HCT116 (cell line): Measurements from ENCODE around the gene TMEM238L. TPM values are rescaled to one million over a fixed set of nuclear protein-coding genes. Genes with fewer than 3 reads are reported as not detected.

Experiments used
- ATAC-seq: fragments of 200-7000 bp; cut with Tn5 transposase; 2 replicates; pipeline ENCODE4 v1.9.1; 2020; ENCODE audit warnings: mild to moderate bottlenecking, moderate library complexity
- BruUV-seq: library from RNA; stranded (reverse); fragments of 400-500 nt; replicated peaks from 2 replicates; lab custom pipeline; 2021; lab: Mats Ljungman, UMichigan
- CTCF ChIA-PET: fragments of 300-600 bp; sonication (Branson Sonifier 250); formaldehyde crosslinking; loops from one replicate; lab custom pipeline; 2021; ENCODE audit warnings: antibody characterized with exemption; lab: Charles Lee
- POLR2A ChIA-PET: fragments of 300-600, 350-600 bp; sonication (Branson Sonifier 250); formaldehyde crosslinking; loops from one replicate; lab custom pipeline; 2021; ENCODE audit warnings: antibody characterized with exemption; lab: Charles Lee
- RAD21 ChIA-PET, 2 experiments: fragments of 300-600 bp; sonication (Branson Sonifier 250); formaldehyde crosslinking; loops; one replicate each; lab custom pipeline; 2023; ENCODE audit warnings: low total read pairs in 2 of 2; ENCODE audit not compliant: uncharacterized antibody in 2 of 2, unreplicated experiment in 2 of 2, low non-redundant PET in 1 of 2; lab: Charles Lee
- DNase-seq: peaks from one replicate; pipeline ENCODE4 v3.0.0-alpha.2; 2010; ENCODE audit warnings: low read depth, low spot score
- H2AFZ ChIP-seq: fragments of 200-600 bp; shearing (Covaris generic), sonication (generic); 2 replicates; pipeline ENCODE4 v1.6.1; 2017; ENCODE audit warnings: low read depth, mixed run types, mixed read lengths, antibody characterized with exemption, low read length; ENCODE audit not compliant: poor library complexity, severe bottlenecking
- H3K27ac ChIP-seq: 2 replicates; pipeline ENCODE4 v1.5.1; 2012; ENCODE audit warnings: low read depth, low read length
- H3K27me3 ChIP-seq: fragments of 200-600 bp; sonication (generic); 2 replicates; pipeline ENCODE4 v1.6.1; 2016; ENCODE audit warnings: mixed run types, low read length, mixed read lengths; ENCODE audit not compliant: insufficient read depth
- H3K36me3 ChIP-seq, 2 experiments: fragments of 200-500 bp in 1 of 2; fragments of 200-600 bp in 1 of 2; sonication (Bioruptor generic) in 1 of 2; sonication (generic) in 1 of 2; 2 replicates each; pipeline versions ENCODE4 v1.5.1 to v1.6.1; 2014 to 2016; ENCODE audit warnings: low read length in 2 of 2, inconsistent platforms in 1 of 2, mixed read lengths in 1 of 2, mixed run types in 1 of 2; ENCODE audit not compliant: insufficient read depth in 2 of 2, control insufficient read depth in 1 of 2
- H3K4me1 ChIP-seq, 2 experiments: fragments of 200-600 bp in 1 of 2; sonication (generic) in 1 of 2; 2 replicates each; pipeline versions ENCODE4 v1.5.1 to v1.6.1; 2012 to 2017; ENCODE audit warnings: low read length in 2 of 2, inconsistent platforms in 1 of 2, mild to moderate bottlenecking in 1 of 2, mixed read lengths in 1 of 2, mixed run types in 1 of 2, moderate library complexity in 1 of 2; ENCODE audit not compliant: insufficient read depth in 2 of 2, control insufficient read depth in 1 of 2
- H3K4me2 ChIP-seq: fragments of 200-600 bp; sonication (generic); 2 replicates; pipeline ENCODE4 v1.6.1; 2017; ENCODE audit warnings: mixed run types, low read length, mixed read lengths
- H3K4me3 ChIP-seq, 2 experiments: fragments of 200-600 bp in 1 of 2; sonication (generic) in 1 of 2; replicated peaks in 1 of 2; 2 replicates each; pipeline ENCODE4 v1.5.1; 2011 to 2016; ENCODE audit warnings: low read length in 2 of 2, control low read depth in 1 of 2, low read depth in 1 of 2, mild to moderate bottlenecking in 1 of 2, mixed read lengths in 1 of 2, mixed run types in 1 of 2
- H3K79me2 ChIP-seq: fragments of 200-600 bp; sonication (generic); 2 replicates; pipeline ENCODE4 v1.6.1; 2017; ENCODE audit warnings: mild to moderate bottlenecking, mixed run types, low read length, moderate library complexity, mixed read lengths; ENCODE audit not compliant: insufficient read depth
- H3K9ac ChIP-seq: fragments of 200-600 bp; sonication (generic); 2 replicates; pipeline ENCODE4 v1.6.1; 2016; ENCODE audit warnings: low read length, mixed read lengths
- H3K9me2 ChIP-seq: fragments of 200-600 bp; sonication (generic), shearing (Covaris generic); 2 replicates; pipeline ENCODE4 v1.6.1; 2017; ENCODE audit warnings: mixed run types, mild to moderate bottlenecking, moderate library complexity; ENCODE audit not compliant: insufficient read depth
- H3K9me3 ChIP-seq, 2 experiments: fragments of 200-500 bp in 1 of 2; fragments of 200-600 bp in 1 of 2; sonication (Bioruptor generic) in 1 of 2; sonication (generic) in 1 of 2; 2 replicates each; pipeline ENCODE4 v1.6.1; 2014 to 2017; ENCODE audit warnings: low read length in 2 of 2, mixed read lengths in 2 of 2, inconsistent platforms in 1 of 2, low read depth in 1 of 2, mild to moderate bottlenecking in 1 of 2, mixed run types in 1 of 2, moderate library complexity in 1 of 2; ENCODE audit not compliant: control insufficient read depth in 1 of 2, insufficient read depth in 1 of 2
- H4K20me1 ChIP-seq: fragments of 200-600 bp; sonication (generic), shearing (Covaris generic); 2 replicates; pipeline ENCODE4 v1.6.1; 2017; ENCODE audit warnings: mixed run types, mild to moderate bottlenecking, moderate library complexity; ENCODE audit not compliant: insufficient read depth
- CBX3 ChIP-seq: IDR thresholded peaks from 2 replicates; pipeline ENCODE4 v1.6.1; 2012; ENCODE audit warnings: low read depth
- EGR1 ChIP-seq: IDR thresholded peaks from 2 replicates; pipeline ENCODE4 v1.6.1; 2012; ENCODE audit warnings: low read depth
- FOSL1 ChIP-seq: IDR thresholded peaks from 2 replicates; pipeline ENCODE4 v1.6.1; 2012; ENCODE audit warnings: low read depth
- RAD21 ChIP-seq: IDR thresholded peaks from 2 replicates; pipeline ENCODE4 v1.6.1; 2012; ENCODE audit warnings: low read depth, mild to moderate bottlenecking
- REST ChIP-seq: IDR thresholded peaks from 2 replicates; pipeline ENCODE4 v1.6.1; 2012; ENCODE audit warnings: low read depth
- SP1 ChIP-seq: IDR thresholded peaks from 2 replicates; pipeline ENCODE4 v1.6.1; 2012; ENCODE audit warnings: low read depth
- SRF ChIP-seq: IDR thresholded peaks from 2 replicates; pipeline ENCODE4 v1.6.1; 2012; ENCODE audit warnings: low read depth
- TCF7L2 ChIP-seq: IDR thresholded peaks from 2 replicates; pipeline ENCODE4 v1.7.0; 2011; ENCODE audit warnings: borderline replicate concordance, inconsistent platforms; ENCODE audit not compliant: insufficient read depth, insufficient read length; ENCODE audit errors: extremely low read depth
- YY1 ChIP-seq: IDR thresholded peaks from 2 replicates; pipeline ENCODE4 v1.6.1; 2011; ENCODE audit warnings: low read length, low read depth, moderate library complexity, mild to moderate bottlenecking; ENCODE audit not compliant: insufficient replicate concordance; ENCODE audit errors: extremely low read depth
- ZFX ChIP-seq: fragments of 450-650 bp; IDR thresholded peaks from 2 replicates; pipeline ENCODE4 v1.6.1; 2017
- intact Hi-C: fragments of 100-400 bp; cut with micrococcal nuclease; formaldehyde crosslinking; loops from 2 replicates; pipeline ENCODE4 v1.10.0; 2022
- total RNA-seq: library from RNA; stranded (reverse); gene quantifications from one replicate; pipeline ENCODE4 v1.2.1, GENCODE V29; 2021; ENCODE audit not compliant: unreplicated experiment

The TMEM238L gene
- total RNA-seq, 1 experiment from 2014 or later = not detected

- RAD21 ChIA-PET = interaction anchor here in 1 of 2 experiments (1.2 kb wide), 1 partner anchor 72 kb away, joined by 3 read pairs; no protein-coding TSS in a partner anchor
Measured at GRCh38 chr17:10773391-10773790, 30.5 kb downstream of the TMEM238L start.

More at GRCh38 chr17:10773391-10773790, 30.5 kb downstream of the TMEM238L start:
- intact Hi-C loops = loop anchor here (2.0 kb wide), 1 partner anchor 71 kb away; no protein-coding TSS in a partner anchor
- no TSS peak for BruUV-seq
- no peak overlapping the region for H3K4me2 ChIP-seq
- DNase-seq = no peak
- H3K9ac ChIP-seq = no peak overlapping the region
- no peaks in the 10 kb centered on the region for H3K9me2 ChIP-seq
- no peaks in the 10 kb centered on the region for H3K4me1 ChIP-seq
- no peaks in the 10 kb centered on the region for H3K36me3 ChIP-seq
- CTCF ChIA-PET = interaction anchor here (1.5 to 1.6 kb wide), 2 partner anchors 10 to 72 kb away, joined by 3 to 5 read pairs; no protein-coding TSS in a partner anchor
- POLR2A ChIA-PET = no interaction called here
- TF ChIP-seq SP1 (no peak), FOSL1 (no peak), CBX3 (no peak), ZFX (no peak), YY1 (no peak), EGR1 (no peak), SRF (no peak), REST (no peak), TCF7L2 (no peak), RAD21 (no peak)
- no peak overlapping the region for H2AFZ ChIP-seq
- H3K4me3 ChIP-seq = no peak overlapping the region
- no peaks in the 10 kb centered on the region for H3K79me2 ChIP-seq
- no peaks in the 10 kb centered on the region for H3K27me3 ChIP-seq
- no peak overlapping the region for H3K27ac ChIP-seq
- ATAC-seq = no peak
- H3K9me3 ChIP-seq = peaks cover 0 to 4% of the 10 kb centered on the region in 2 experiments; a peak in 2 of 4 replicates
- no peaks in the 10 kb centered on the region for H4K20me1 ChIP-seq
